PC-3 (cell line): Measurements from ENCODE around the gene ZDHHC16. TPM values are rescaled to one million over a fixed set of nuclear protein-coding genes. Genes with fewer than 3 reads are reported as not detected.

Source experiments
- ATAC-seq: fragments of 200-7000 bp; cut with Tn5 transposase; 2 replicates; pipeline ENCODE4 v1.9.1; 2020; ENCODE audit warnings: mild to moderate bottlenecking, moderate library complexity
- BruUV-seq: library from RNA; stranded (reverse); fragments of 400-500 nt; replicated peaks from 2 replicates; lab custom pipeline; 2021; lab: Mats Ljungman, UMichigan
- CTCF ChIA-PET: fragments of 300-600 bp; sonication (Branson Sonifier 250); formaldehyde crosslinking; loops from one replicate; lab custom pipeline; 2022; ENCODE audit warnings: antibody characterized with exemption; lab: Charles Lee
- POLR2A ChIA-PET: fragments of 300-600 bp; sonication (Branson Sonifier 250); formaldehyde crosslinking; loops from one replicate; lab custom pipeline; 2022; ENCODE audit warnings: antibody characterized with exemption; ENCODE audit not compliant: unreplicated experiment; lab: Charles Lee
- DNase-seq: peaks from one replicate; pipeline ENCODE4 v3.0.0-alpha.2; 2015
- H2AFZ ChIP-seq: fragments of 300-600 bp; sonication (generic); 2 replicates; pipeline ENCODE4 v1.6.0; 2016; ENCODE audit warnings: antibody characterized with exemption, low read length
- H3F3A ChIP-seq: fragments of 300-600 bp; sonication (generic); one replicate; pipeline ENCODE4 v1.6.0; 2017; ENCODE audit warnings: antibody characterized with exemption, low read length, control low read depth, mild to moderate bottlenecking; ENCODE audit not compliant: unreplicated experiment
- H3K27ac ChIP-seq: fragments of 300-600 bp; sonication (generic); 2 replicates; pipeline ENCODE4 v1.5.1; 2016; ENCODE audit warnings: mild to moderate bottlenecking, low read length
- H3K27me3 ChIP-seq: fragments of 300-600 bp; sonication (generic); 2 replicates; pipeline ENCODE4 v1.6.1; 2016; ENCODE audit warnings: low read length, mixed read lengths
- H3K36me3 ChIP-seq: fragments of 300-600 bp; sonication (generic); 2 replicates; pipeline ENCODE4 v1.6.1; 2016; ENCODE audit warnings: low read depth, mixed run types, low read length, mixed read lengths
- H3K4me1 ChIP-seq: fragments of 300-600 bp; sonication (generic); 2 replicates; pipeline ENCODE4 v1.5.1; 2016; ENCODE audit warnings: low read length; ENCODE audit not compliant: insufficient read depth
- H3K4me2 ChIP-seq: fragments of 300-600 bp; sonication (generic); 2 replicates; pipeline ENCODE4 v1.6.0; 2016; ENCODE audit warnings: low read length
- H3K4me3 ChIP-seq: fragments of 300-600 bp; sonication (generic); 2 replicates; pipeline ENCODE4 v1.5.1; 2016; ENCODE audit warnings: mild to moderate bottlenecking, low read length, mixed read lengths
- H3K79me2 ChIP-seq: fragments of 300-600 bp; sonication (generic); 2 replicates; pipeline ENCODE4 v1.6.1; 2017; ENCODE audit warnings: low read length, mixed read lengths
- H3K9ac ChIP-seq: fragments of 300-600 bp; sonication (generic); 2 replicates; pipeline ENCODE4 v1.6.0; 2016; ENCODE audit warnings: mild to moderate bottlenecking, low read length
- H3K9me2 ChIP-seq: fragments of 300-600 bp; sonication (generic); replicated peaks from 2 replicates; pipeline ENCODE4 v1.6.1; 2016; ENCODE audit warnings: mixed run types, low read length, mixed read lengths
- H3K9me3 ChIP-seq: fragments of 300-600 bp; sonication (generic); 2 replicates; pipeline ENCODE4 v1.6.1; 2016; ENCODE audit warnings: low read length, mixed read lengths
- H4K20me1 ChIP-seq: fragments of 300-600 bp; sonication (generic); 2 replicates; pipeline ENCODE4 v1.6.1; 2016; ENCODE audit warnings: low read length, mixed read lengths
- CTCF ChIP-seq: fragments of 300-600 bp; sonication (generic); conservative IDR thresholded peaks from 2 replicates; pipeline ENCODE4 v1.5.1; 2017; ENCODE audit warnings: antibody characterized with exemption, low read depth, mild to moderate bottlenecking, low read length
- EZH2 ChIP-seq: fragments of 300-600 bp; sonication (generic); IDR thresholded peaks from one replicate; pipeline ENCODE4 v1.6.1; 2017; ENCODE audit warnings: antibody characterized with exemption, mild to moderate bottlenecking, low read length; ENCODE audit not compliant: unreplicated experiment
- EZH2phosphoT487 ChIP-seq: fragments of 300-600 bp; sonication (generic); IDR thresholded peaks from 2 replicates; pipeline ENCODE4 v1.6.1; 2018; ENCODE audit warnings: mild to moderate bottlenecking, antibody characterized with exemption, low read length, borderline replicate concordance
- intact Hi-C: fragments of 100-400 bp; cut with micrococcal nuclease; formaldehyde crosslinking; loops from 2 replicates; pipeline ENCODE4 v1.9.0; 2023
- total RNA-seq: library from RNA; depleted of rRNA; stranded (reverse); fragments of >200 nt; gene quantifications from 2 replicates; pipeline ENCODE4 v1.2.3, GENCODE V29; 2014

ZDHHC16 gene
- total RNA-seq, 1 experiment from 2014 or later: 35.1 TPM

- DNase-seq (no peak), ATAC-seq (peak; percentile 18)
- peak overlapping the region; percentile 96 for H3K4me3 ChIP-seq
- H3K9ac ChIP-seq: peak overlapping the region; percentile 95
- H3F3A ChIP-seq: no peaks in the 10 kb centered on the region
- H3K27ac ChIP-seq: no peak overlapping the region
- TF ChIP-seq EZH2phosphoT487 (no peak), CTCF (no peak), EZH2 (no peak)
- no peak overlapping the region for H2AFZ ChIP-seq
- ChIA-PET POLR2A (interaction anchor here (0.5 kb wide), 1 partner anchor 90 kb away, joined by 3 read pairs; no protein-coding TSS in a partner anchor), CTCF (interaction anchor here (0.6 to 1.2 kb wide), 3 partner anchors 14 to 156 kb away, joined by 3 to 10 read pairs (median 5); no protein-coding TSS in a partner anchor)
- no TSS peak for BruUV-seq
- H3K4me2 ChIP-seq: peak overlapping the region; percentile 80
- H3K9me3 ChIP-seq: no peaks in the 10 kb centered on the region
- H3K79me2 ChIP-seq: peaks cover 58% of the 10 kb centered on the region
- peaks cover 25% of the 10 kb centered on the region for H4K20me1 ChIP-seq
- peaks cover 40% of the 10 kb centered on the region for H3K36me3 ChIP-seq
- intact Hi-C loops: loop anchor here (2.0 kb wide), 1 partner anchor 21 kb away; no protein-coding TSS in a partner anchor
- peaks cover 15% of the 10 kb centered on the region for H3K4me1 ChIP-seq
- H3K27me3 ChIP-seq: no peaks in the 10 kb centered on the region
- H3K9me2 ChIP-seq: no peaks in the 10 kb centered on the region
These were observed 18.3 kb upstream of the ZDHHC16 start for GRCh38 chr10:97427571-97428179.

DNA sequence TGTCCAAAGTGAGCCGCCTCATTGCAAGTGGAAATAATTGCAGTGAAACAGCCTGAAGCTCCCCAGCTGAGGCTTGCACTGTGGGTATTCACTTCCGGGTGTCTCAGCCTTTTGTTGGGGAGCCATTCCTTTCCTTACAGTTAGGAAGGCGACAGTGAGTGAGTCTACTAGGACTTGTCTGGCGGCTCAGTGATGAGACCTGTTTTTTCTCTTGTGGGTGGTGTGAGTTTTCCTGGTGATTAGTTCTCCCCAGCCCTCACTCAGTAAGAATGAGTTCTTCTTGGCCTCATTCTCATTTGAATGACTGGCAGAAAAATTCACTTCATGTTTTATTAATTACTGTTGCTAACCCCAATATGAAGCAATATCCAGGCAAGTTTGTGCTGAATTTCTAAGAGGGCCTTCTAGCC lies 17.4 kb upstream of the ZDHHC16 start:
- TF ChIP-seq EZH2 (no peak), EZH2phosphoT487 (no peak), CTCF (no peak)
- POLR2A ChIA-PET: interaction anchor here (0.5 kb wide), 1 partner anchor 22 kb away, joined by 3 read pairs; no protein-coding TSS in a partner anchor
- Histone ChIP-seq H3K4me3 (peak overlapping the region; percentile 96), H3K27ac (peak overlapping the region; percentile 30; the same call in 1 of the 2 replicates), H3K4me2 (peak overlapping the region; percentile 80), H3K27me3 (no peaks in the 10 kb centered on the region), H3K9me2 (no peaks in the 10 kb centered on the region), H3K9me3 (no peaks in the 10 kb centered on the region), H2AFZ (no peak overlapping the region), H3K36me3 (peaks cover 43% of the 10 kb centered on the region), H3F3A (no peaks in the 10 kb centered on the region), H3K9ac (peak overlapping the region; percentile 95), H3K4me1 (peaks cover 8% of the 10 kb centered on the region), H3K79me2 (peaks cover 58% of the 10 kb centered on the region), H4K20me1 (peaks cover 25% of the 10 kb centered on the region)
- intact Hi-C loops: no loop called here
- no peak for ATAC-seq
- CTCF ChIA-PET: no interaction called here
- no TSS peak for BruUV-seq
- no peak for DNase-seq

- ChIA-PET POLR2A (no interaction called here), CTCF (interaction anchor here (0.5 kb wide), 1 partner anchor 179 kb away, joined by 3 read pairs; no protein-coding TSS in a partner anchor)
- no peak overlapping the region for H2AFZ ChIP-seq
- no TSS peak for BruUV-seq
- 0 out of 2 replicates have a peak, but pooled peaks cover 6% of the 10 kb centered on the region for H4K20me1 ChIP-seq
- no peaks in the 10 kb centered on the region for H3K27me3 ChIP-seq
- peak; percentile 59 for ATAC-seq
- H3K9ac ChIP-seq: no peak overlapping the region
- H3K4me3 ChIP-seq: no peak overlapping the region
- H3K79me2 ChIP-seq: peaks cover 21% of the 10 kb centered on the region
- no peak for TF ChIP-seq EZH2
- no peak for TF ChIP-seq CTCF
- no peak for TF ChIP-seq EZH2phosphoT487
- no peak overlapping the region for H3K27ac ChIP-seq
- H3K9me3 ChIP-seq: no peaks in the 10 kb centered on the region
- no peaks in the 10 kb centered on the region for H3K4me1 ChIP-seq
- H3F3A ChIP-seq: no peaks in the 10 kb centered on the region
- H3K4me2 ChIP-seq: no peak overlapping the region
- H3K36me3 ChIP-seq: peaks cover 29% of the 10 kb centered on the region
- intact Hi-C loops: no loop called here
- H3K9me2 ChIP-seq: no peaks in the 10 kb centered on the region
- no peak for DNase-seq
These were observed 11.9 kb upstream of the ZDHHC16 start for GRCh38 chr10:97434055-97434454.
